GM12878 (cell line): ENCODE data around the gene AAR2.

Source experiments
- CEBPB ChIP-seq, 2 experiments: fragments of 150-350 bp in 1 of 2; IDR thresholded peaks; 2 replicates each; pipeline ENCODE4 v1.6.1; 2012 to 2014; ENCODE audit warnings: low read depth in 2 of 2, low read length in 2 of 2, borderline replicate concordance in 1 of 2, inconsistent platforms in 1 of 2
- CTCF ChIP-seq, 3 experiments: IDR thresholded peaks in 2 of 3; conservative IDR thresholded peaks in 1 of 3; 2 replicates each; pipeline ENCODE4 v1.5.1; 2011; ENCODE audit warnings: low read depth in 3 of 3, low read length in 3 of 3, mild to moderate bottlenecking in 3 of 3, control low read depth in 2 of 3, moderate library complexity in 2 of 3, inconsistent platforms in 1 of 3, mixed read lengths in 1 of 3; ENCODE audit not compliant: control insufficient read depth in 2 of 3, insufficient read depth in 1 of 3; ENCODE audit errors: extremely low read depth in 1 of 3
- EZH2 ChIP-seq: IDR thresholded peaks from 2 replicates; pipeline ENCODE4 v1.6.1; 2012; ENCODE audit warnings: low read depth, mild to moderate bottlenecking, control low read depth, inconsistent platforms, low read length, borderline replicate concordance; ENCODE audit not compliant: control insufficient read depth
- FOS ChIP-seq: IDR thresholded peaks from 3 replicates; pipeline ENCODE4 v1.6.1; 2011; ENCODE audit warnings: borderline replicate concordance; ENCODE audit not compliant: insufficient read length; ENCODE audit errors: extremely low read depth
- HCFC1 ChIP-seq: fragments of 150-350 bp; IDR thresholded peaks from 2 replicates; pipeline ENCODE4 v1.6.1; 2014; ENCODE audit warnings: low read length
- JUND ChIP-seq: IDR thresholded peaks from 2 replicates; pipeline ENCODE4 v1.6.1; 2012; ENCODE audit warnings: low read depth, mild to moderate bottlenecking, low read length, improper control_type of control experiment, moderate library complexity
- KDM1A ChIP-seq: fragments of 200-600 bp; sonication (generic); IDR thresholded peaks from 2 replicates; pipeline ENCODE4 v1.6.1; 2016; ENCODE audit warnings: borderline replicate concordance
- MAX ChIP-seq: IDR thresholded peaks from 2 replicates; pipeline ENCODE4 v1.6.1; 2012; ENCODE audit warnings: low read depth, low read length, improper control_type of control experiment
- MTA3 ChIP-seq: IDR thresholded peaks from 2 replicates; pipeline ENCODE4 v1.6.1; 2012; ENCODE audit warnings: low read length, inconsistent platforms, borderline replicate concordance
- POLR2A ChIP-seq: IDR thresholded peaks from 2 replicates; pipeline ENCODE4 v1.6.1; 2011; ENCODE audit warnings: low read depth, mild to moderate bottlenecking, low read length
- POLR2AphosphoS5 ChIP-seq: IDR thresholded peaks from 2 replicates; pipeline ENCODE4 v1.6.1; 2011; ENCODE audit warnings: mild to moderate bottlenecking, low read length, inconsistent platforms
- RCOR1 ChIP-seq: conservative IDR thresholded peaks from 2 replicates; pipeline ENCODE4 v1.6.1; 2012; ENCODE audit warnings: low read depth, low read length, improper control_type of control experiment
- ZNF274 ChIP-seq: IDR thresholded peaks from one replicate; pipeline ENCODE4 v1.8.0; 2011; ENCODE audit not compliant: insufficient read length, insufficient read depth
- TF ChIP-seq, protein P1 (sequence below): IDR thresholded peaks from 2 replicates; pipeline ENCODE4 v1.6.1; 2012; ENCODE audit warnings: low read length, inconsistent platforms

DNA sequence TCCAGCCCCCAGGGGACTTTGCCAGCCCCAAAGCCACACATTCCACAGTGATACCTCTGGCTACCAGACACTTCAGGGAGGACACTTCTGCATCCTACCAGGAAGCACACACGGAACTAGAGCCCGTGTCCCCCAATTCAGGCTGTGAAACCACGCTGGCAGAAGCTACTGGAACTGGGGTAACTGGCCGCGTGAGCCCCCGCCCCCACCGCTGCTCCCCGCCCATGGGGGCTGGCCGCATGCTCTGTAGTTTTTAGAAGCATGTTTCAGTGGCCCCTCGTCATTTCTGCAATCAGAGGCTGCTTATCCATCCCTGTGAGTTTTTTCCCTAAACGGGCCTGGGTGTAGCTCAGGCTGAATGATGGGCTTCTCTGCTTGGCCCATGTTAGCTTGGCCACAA lies 28.7 kb upstream of the AAR2 start:
- TF ChIP-seq, protein P1, sequence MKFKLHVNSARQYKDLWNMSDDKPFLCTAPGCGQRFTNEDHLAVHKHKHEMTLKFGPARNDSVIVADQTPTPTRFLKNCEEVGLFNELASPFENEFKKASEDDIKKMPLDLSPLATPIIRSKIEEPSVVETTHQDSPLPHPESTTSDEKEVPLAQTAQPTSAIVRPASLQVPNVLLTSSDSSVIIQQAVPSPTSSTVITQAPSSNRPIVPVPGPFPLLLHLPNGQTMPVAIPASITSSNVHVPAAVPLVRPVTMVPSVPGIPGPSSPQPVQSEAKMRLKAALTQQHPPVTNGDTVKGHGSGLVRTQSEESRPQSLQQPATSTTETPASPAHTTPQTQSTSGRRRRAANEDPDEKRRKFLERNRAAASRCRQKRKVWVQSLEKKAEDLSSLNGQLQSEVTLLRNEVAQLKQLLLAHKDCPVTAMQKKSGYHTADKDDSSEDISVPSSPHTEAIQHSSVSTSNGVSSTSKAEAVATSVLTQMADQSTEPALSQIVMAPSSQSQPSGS, result no peak
- no peak for TF ChIP-seq MTA3
- TF ChIP-seq CTCF (IDR thresholded peaks at IDR 0.05 in 2 of 3, conservative IDR thresholded peaks at IDR 0.05 in 1 of 3; ENCODE audit: control insufficient read depth in 2 of 3, extremely low read depth in 1 of 3, insufficient read depth in 1 of 3, low read depth in 3 of 3, low read length in 3 of 3), result no peak
- no peak for TF ChIP-seq POLR2A
- no peak for TF ChIP-seq ZNF274
- TF ChIP-seq JUND, result no peak
- TF ChIP-seq RCOR1, result no peak
- no peak for TF ChIP-seq HCFC1
- no peak for TF ChIP-seq KDM1A
- TF ChIP-seq FOS, result no peak
- TF ChIP-seq EZH2, result no peak
- no peak for TF ChIP-seq CEBPB (IDR thresholded peaks at IDR 0.05; ENCODE audit: borderline replicate concordance in 1 of 2, low read depth in 2 of 2, low read length in 2 of 2)
- no peak for TF ChIP-seq POLR2AphosphoS5
- TF ChIP-seq MAX, result no peak
